HK-2 (cell line): ENCODE data around the gene VAPA.

ENCODE experiments used
- DNase-seq: peaks from one replicate; pipeline ENCODE4 v3.0.0-alpha.2; 2018; ENCODE audit not compliant: unreplicated experiment

The VAPA gene

DNA sequence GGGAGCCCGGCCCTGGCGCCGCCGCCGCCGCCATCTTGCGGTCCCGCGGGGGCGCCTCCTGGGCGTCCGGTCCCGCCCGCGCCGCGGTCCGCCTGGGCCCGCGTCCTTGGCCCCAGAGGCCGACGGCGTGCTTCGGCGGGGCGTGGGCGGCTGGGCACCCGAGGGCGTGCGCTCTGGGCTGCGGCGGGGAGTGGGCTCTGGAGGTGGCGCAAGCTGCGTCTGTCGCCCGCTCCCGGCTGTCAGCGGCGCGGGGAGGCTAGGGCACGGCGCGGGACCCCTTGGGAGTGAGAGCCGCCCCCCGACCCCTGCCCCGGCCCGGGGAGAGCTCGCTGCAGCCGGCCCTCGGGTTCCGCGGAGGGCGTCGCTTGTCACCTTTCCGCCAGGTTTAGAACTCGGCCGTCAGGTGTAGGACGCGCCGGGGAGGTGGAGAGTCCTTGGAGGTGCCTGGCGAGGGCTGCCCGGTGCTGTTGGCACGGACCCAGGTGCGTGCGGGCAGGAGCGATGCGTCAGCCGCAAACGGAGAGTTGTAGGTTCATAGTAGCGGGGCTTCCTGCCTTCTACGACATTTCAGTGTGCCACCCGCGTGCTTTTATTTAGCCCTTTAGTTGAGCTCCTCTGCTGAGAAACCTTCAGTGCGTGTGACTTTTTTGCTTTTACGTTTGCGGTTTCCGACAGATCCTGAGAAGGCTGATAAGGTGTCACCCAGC lies 921 bp downstream of the VAPA start:
- peak; percentile 76 for DNase-seq

GRCh38 chr18:9915291-9916076 lies 1.7 kb downstream of the VAPA start:
- DNase-seq: no peak

- no peak for DNase-seq
Measured at GRCh38 chr18:9916077-9916639, 2.3 kb downstream of the VAPA start.

- no peak for DNase-seq
Measured at GRCh38 chr18:9916808-9917207, 3.0 kb downstream of the VAPA start.

DNA sequence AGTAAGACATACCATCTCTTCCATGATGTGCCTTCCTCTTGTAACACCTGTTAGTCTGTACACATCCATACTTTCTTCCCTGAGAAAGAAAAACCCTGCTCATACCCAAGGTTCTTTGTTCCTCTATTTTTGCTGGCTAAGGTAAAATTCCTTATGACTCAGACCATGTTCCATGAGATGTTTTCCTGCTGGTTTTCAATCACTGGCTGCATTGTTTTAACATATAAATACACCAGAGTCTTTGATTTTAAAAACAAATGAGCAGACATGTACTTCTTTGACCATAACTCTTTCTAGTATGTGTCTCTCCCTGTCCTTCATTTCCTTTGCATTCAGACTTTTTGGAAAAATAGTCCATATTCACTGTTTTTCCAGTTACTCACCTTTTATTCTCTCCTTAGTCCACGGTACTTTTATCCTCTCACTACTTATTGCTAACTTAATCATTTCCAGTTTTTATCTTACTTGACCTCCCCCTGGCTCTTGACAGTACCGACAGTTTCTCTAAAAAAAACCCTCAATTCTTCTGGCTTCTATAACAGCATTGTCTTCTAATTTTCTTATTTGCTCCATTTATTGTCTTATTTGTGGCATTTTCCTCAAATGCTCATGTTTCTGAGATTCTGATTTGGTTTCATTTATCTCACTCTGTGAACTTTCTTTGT lies 4.3 kb downstream of the VAPA start:
- no peak for DNase-seq

GRCh38 chr18:9919564-9920232 lies 5.9 kb downstream of the VAPA start:
- DNase-seq: no peak

DNA sequence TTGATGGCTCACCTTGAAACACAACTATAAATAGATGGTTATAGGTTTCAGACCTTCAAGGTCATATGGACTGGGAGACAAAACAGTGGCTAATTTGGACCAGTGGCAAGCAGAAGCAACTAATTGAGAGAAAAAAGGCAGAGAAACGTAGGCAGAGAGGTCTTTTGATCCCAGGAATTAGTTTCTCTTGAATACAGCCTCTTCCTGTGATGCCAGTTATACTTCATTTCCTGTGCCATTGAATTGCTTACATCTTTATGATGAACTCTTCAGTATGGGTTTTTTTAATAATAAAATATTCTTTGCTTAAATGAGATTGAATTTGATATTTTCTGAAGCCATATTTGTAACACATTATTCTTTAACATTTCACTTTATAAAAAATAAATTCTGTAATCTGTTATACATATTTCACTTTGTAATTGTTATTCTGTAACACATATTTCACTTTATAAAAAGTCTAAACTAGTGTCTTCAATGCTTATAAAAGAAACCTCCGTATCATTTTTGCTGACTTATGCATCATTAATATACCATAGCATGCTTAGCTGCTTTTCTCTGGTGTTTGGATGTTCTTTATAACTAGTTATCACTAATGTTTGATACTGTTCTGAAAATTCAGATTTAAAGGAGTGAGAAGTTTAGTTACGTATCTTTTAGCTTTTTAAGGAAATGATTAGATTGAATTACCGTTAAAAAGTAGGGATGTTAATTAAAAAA lies 8.9 kb downstream of the VAPA start:
- DNase-seq: no peak

DNA sequence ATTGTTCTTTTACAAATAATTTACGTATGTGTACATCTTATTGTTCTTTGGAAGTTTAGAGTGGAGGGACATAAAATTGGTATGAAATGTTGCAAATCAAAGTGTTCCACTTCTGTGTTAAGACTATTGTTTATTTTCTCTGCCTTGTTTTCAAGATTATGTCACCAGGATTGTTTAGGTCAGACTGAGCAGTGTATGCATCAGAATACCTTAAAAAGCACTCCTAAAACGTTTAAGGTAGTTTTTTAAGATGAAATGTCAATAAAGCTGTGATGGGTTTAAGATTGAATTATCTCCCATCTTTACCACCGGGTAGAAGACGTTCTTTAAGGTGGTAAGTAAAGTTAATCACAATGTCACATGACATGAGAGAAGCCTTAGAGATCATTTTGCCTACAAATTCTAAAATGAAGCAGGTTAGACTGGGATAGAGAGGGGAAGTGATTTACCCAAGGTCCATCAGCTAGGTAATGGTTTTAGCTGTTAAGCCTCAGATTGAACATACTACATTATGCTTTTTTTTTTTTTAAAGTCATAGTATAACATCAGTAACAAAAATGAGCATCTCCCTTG lies 10.6 kb downstream of the VAPA start:
- no peak for DNase-seq

DNA sequence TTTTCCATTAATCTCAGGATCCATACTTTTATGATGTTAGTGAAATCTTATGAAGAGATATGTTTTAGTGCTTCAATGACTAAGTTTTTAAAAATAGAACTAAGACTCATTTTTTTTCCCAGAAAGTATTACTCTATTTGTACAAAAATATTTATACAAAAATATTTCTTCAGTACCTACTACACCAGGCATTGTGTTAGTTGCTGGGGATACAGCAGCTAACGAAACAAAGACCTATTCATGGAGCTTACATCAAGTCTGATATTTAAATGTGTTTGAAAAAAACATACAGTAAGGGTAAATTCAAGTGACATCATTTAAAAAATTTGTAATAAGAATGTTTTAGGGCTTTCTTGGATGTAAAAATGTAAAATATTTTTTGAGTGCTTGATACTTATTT lies 11.6 kb downstream of the VAPA start:
- DNase-seq: no peak

- DNase-seq: no peak
Measured at GRCh38 chr18:9925795-9926194, 12.0 kb downstream of the VAPA start.

- DNase-seq: no peak
Measured at GRCh38 chr18:9926223-9926894, 12.5 kb downstream of the VAPA start.

DNA sequence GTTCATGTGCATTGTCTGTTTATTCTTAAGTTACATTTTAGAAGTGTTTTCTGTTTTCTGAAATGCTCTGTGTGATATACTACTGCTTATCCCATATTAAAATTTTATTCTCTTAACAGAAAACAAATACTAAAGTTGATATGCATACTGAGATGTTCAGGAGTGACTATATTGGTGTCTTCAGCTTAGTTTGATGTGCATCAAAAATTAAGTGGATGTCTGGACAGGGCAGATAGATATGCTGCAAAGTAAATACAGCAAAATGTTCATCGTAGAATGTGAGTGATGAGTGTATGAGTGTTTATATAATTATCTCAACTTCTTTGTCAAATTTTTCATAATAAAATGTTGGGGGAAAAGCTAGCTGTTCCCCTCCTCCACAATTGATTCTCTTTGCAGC lies 13.2 kb downstream of the VAPA start:
- DNase-seq: no peak

DNA sequence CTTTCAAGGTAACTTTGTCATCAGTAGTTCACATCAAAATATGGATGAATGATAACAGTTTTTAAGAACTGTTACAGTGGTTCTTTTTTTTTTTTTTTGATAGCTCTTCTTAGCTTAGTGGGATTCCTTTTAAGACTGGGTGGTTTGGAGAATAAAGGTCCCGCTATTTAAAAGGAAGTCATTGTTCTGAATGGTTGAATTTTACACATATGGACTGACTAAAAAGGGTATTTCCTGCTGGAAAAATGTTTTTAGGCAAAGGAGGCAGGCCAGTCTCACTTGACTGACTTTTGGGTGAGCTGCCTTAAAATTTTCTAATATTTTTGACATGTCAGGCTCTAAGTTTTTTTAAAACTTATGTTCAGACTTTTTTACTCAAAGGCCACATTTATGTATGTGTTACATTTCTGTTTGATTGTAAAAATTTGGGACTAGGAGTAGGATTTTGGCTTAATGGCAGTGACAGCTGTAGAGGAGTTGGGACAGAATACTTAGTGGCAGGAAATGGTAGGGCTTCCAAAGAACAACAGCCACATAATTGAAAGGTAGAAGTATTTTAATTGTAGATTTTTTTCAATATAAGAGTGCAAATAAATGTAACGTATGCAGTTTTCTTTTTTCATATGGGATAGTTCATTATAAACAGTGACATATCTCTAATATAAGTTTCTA lies 13.7 kb downstream of the VAPA start:
- DNase-seq: no peak

DNA sequence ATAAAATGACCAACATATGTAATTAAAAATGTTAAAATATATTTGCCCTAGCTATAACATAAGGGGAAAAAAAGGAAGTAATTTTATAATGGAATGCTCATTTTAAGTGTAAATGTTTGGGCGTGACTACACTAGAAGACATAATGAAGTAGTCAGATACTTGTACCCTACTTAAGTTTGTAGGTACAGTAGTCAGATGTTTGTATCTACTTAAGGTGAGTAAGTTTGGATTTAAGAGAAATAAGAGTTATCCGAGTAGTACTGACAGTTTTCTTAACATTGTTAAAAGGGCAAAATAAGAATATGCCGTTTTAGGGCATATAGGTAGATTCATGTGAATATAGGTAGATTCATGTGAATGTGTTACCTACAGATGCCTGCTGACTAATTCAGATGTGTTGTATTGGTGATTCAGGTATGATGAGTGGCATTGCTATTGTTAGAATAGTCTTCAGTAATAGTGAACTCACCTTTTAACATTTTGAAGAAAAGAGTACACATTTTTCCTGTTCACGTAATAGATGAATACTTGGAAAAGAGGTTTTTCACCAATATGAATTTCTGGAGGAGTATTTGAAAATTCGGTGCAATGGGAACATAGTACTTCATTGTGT lies 14.9 kb downstream of the VAPA start:
- DNase-seq: no peak

- DNase-seq: no peak
Measured at GRCh38 chr18:9930299-9930884, 16.6 kb downstream of the VAPA start.

GRCh38 chr18:9931146-9931545 lies 17.3 kb downstream of the VAPA start:
- DNase-seq: no peak

- no peak for DNase-seq
Measured at GRCh38 chr18:9931678-9932077, 17.9 kb downstream of the VAPA start.

GRCh38 chr18:9933865-9934264 lies 20.0 kb downstream of the VAPA start:
- no peak for DNase-seq

GRCh38 chr18:9934274-9934673 lies 20.5 kb downstream of the VAPA start:
- no peak for DNase-seq
